ENCODE data around the gene MS4A10. TPM values are rescaled to one million over a fixed set of nuclear protein-coding genes. Genes with fewer than 3 reads are reported as not detected.
"Not testable (repeated sequence)": the region's sequence is repeated elsewhere in the genome, so short reads cannot be mapped to it uniquely, and the experiment has no call there.

The MS4A10 gene
- polyA plus RNA-seq, 4 donors, result 0.61 to 61.9 (median 31.3) TPM

GRCh38 chr11:60748821-60749220, 36.3 kb upstream of the MS4A10 start:
- Histone ChIP-seq H3K4me3 (ENCODE audit: low read depth in 1 of 3, low read length in 3 of 3) (no peak overlapping the region), H3K27ac (ENCODE audit: low read depth in 1 of 3, low read length in 2 of 3) (no peak overlapping the region), H3K36me3 (ENCODE audit: control insufficient read depth in 3 of 3, insufficient read depth in 2 of 3, low read depth in 1 of 3, low read length in 3 of 3) (no peaks in the 10 kb centered on the region), H3K4me1 (ENCODE audit: control insufficient read depth in 3 of 3, insufficient read depth in 2 of 3, low read depth in 1 of 3, low read length in 2 of 3) (peaks cover 0 to 2% (median 0%) of the 10 kb centered on the region in 3 donors), H3K27me3 (ENCODE audit: control insufficient read depth in 3 of 3, insufficient read depth in 3 of 3, low read length in 3 of 3) (peaks cover 0 to 6% (median 0%) of the 10 kb centered on the region in 3 donors), H3K9me3 (ENCODE audit: control insufficient read depth in 2 of 2, insufficient read depth in 1 of 2, low read depth in 1 of 2, low read length in 1 of 2) (no peaks in the 10 kb centered on the region)
- DNase-seq (no peak), FAIRE-seq (no peak)
- WGBS, 3 donors, result 76 to 81% (median 80%) methylated on average over 8 of the region's 8 CpGs

GRCh38 chr11:60750911-60751310, 34.2 kb upstream of the MS4A10 start:
- Histone ChIP-seq H3K4me1 (ENCODE audit: control insufficient read depth in 3 of 3, insufficient read depth in 2 of 3, low read depth in 1 of 3, low read length in 2 of 3) (peaks cover 0 to 2% (median 0%) of the 10 kb centered on the region in 3 donors), H3K9me3 (ENCODE audit: control insufficient read depth in 2 of 2, insufficient read depth in 1 of 2, low read depth in 1 of 2, low read length in 1 of 2) (no peaks in the 10 kb centered on the region), H3K4me3 (ENCODE audit: low read depth in 1 of 3, low read length in 3 of 3) (no peak overlapping the region), H3K27me3 (ENCODE audit: control insufficient read depth in 3 of 3, insufficient read depth in 3 of 3, low read length in 3 of 3) (peaks cover 0 to 6% (median 0%) of the 10 kb centered on the region in 3 donors), H3K27ac (ENCODE audit: low read depth in 1 of 3, low read length in 2 of 3) (no peak overlapping the region), H3K36me3 (ENCODE audit: control insufficient read depth in 3 of 3, insufficient read depth in 2 of 3, low read depth in 1 of 3, low read length in 3 of 3) (no peaks in the 10 kb centered on the region)
- no peak for FAIRE-seq
- 65 to 76% (median 70%) methylated on average over 3 of the region's 3 CpGs for WGBS, 3 donors
- DNase-seq, result no peak

DNA sequence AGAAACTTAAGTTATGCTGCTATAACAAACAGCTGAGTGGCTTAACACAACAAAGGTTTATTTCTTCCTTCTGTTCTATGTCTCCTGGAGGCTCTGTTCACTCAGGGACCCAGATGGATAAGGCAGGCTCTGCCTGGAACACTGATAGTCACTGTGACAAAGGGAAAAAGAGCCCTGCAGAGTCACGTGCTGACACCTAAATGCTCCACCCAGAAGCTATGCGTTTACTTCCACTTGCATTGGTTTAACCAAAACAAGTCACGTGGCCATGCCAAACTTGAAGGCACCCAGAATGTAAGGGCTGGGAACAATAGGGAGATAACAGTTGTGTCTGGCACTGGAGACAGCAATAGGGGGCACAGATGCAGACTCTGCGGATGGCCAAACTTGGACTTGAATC, 31.8 kb upstream of the MS4A10 start:
- peak; percentile 17 to 37 for DNase-seq
- H3K4me3 ChIP-seq (ENCODE audit: low read depth in 1 of 3, low read length in 3 of 3), result no peak overlapping the region
- 43 to 58% (median 44%) methylated on average over 4 of the region's 4 CpGs for WGBS, 3 donors
- H3K36me3 ChIP-seq (ENCODE audit: control insufficient read depth in 3 of 3, insufficient read depth in 2 of 3, low read depth in 1 of 3, low read length in 3 of 3), result no peaks in the 10 kb centered on the region
- H3K27ac ChIP-seq (ENCODE audit: low read depth in 1 of 3, low read length in 2 of 3), result no peak overlapping the region
- H3K27me3 ChIP-seq (ENCODE audit: control insufficient read depth in 3 of 3, insufficient read depth in 3 of 3, low read length in 3 of 3), result peaks cover 0 to 6% (median 0%) of the 10 kb centered on the region in 3 donors
- peaks cover 0 to 2% of the 10 kb centered on the region in 2 donors for H3K9me3 ChIP-seq (ENCODE audit: control insufficient read depth in 2 of 2, insufficient read depth in 1 of 2, low read depth in 1 of 2, low read length in 1 of 2)
- peaks cover 0 to 4% (median 2%) of the 10 kb centered on the region in 3 donors for H3K4me1 ChIP-seq (ENCODE audit: control insufficient read depth in 3 of 3, insufficient read depth in 2 of 3, low read depth in 1 of 3, low read length in 2 of 3)
- no peak for FAIRE-seq

DNA sequence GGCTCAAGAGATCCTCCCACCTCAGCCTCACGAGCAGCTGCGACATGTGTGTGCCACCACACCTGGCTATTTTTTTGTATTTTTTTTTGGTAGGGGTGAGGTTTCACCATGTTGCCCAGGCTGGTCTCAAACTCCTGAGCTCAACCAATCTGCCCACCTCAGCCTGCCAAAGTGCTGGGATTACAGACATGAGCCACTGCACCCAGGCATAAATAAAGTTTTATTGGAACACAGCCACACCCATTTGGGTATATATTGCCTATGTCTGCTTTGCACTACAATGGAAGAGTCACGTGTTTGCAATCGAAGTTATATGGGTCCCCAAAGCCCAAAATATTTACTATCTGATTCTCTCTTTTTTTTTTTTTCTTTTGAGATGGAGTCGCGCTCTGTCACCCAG, 30.2 kb upstream of the MS4A10 start:
- no peak overlapping the region for H3K4me3 ChIP-seq (ENCODE audit: low read depth in 1 of 3, low read length in 3 of 3)
- peaks cover 0 to 6% (median 0%) of the 10 kb centered on the region in 3 donors for H3K27me3 ChIP-seq (ENCODE audit: control insufficient read depth in 3 of 3, insufficient read depth in 3 of 3, low read length in 3 of 3)
- FAIRE-seq, result no peak
- H3K27ac ChIP-seq (ENCODE audit: low read depth in 1 of 3, low read length in 2 of 3), result no peak overlapping the region
- H3K4me1 ChIP-seq (ENCODE audit: control insufficient read depth in 3 of 3, insufficient read depth in 2 of 3, low read depth in 1 of 3, low read length in 2 of 3), result peaks cover 0 to 14% (median 2%) of the 10 kb centered on the region in 3 donors
- H3K36me3 ChIP-seq (ENCODE audit: control insufficient read depth in 3 of 3, insufficient read depth in 2 of 3, low read depth in 1 of 3, low read length in 3 of 3), result no peaks in the 10 kb centered on the region
- peaks cover 0 to 2% of the 10 kb centered on the region in 2 donors for H3K9me3 ChIP-seq (ENCODE audit: control insufficient read depth in 2 of 2, insufficient read depth in 1 of 2, low read depth in 1 of 2, low read length in 1 of 2)
- DNase-seq, result no peak
- 92 to 96% (median 92%) methylated on average over 6 of the region's 6 CpGs for WGBS, 3 donors

GRCh38 chr11:60756307-60757032, 28.7 kb upstream of the MS4A10 start, which contains the start of gene MS4A15:
MS4A15 (plus strand) TSS chr11:60756867; CDS start chr11:60763734, 6,867 bp downstream.
- no peak for FAIRE-seq
- H3K27me3 ChIP-seq (ENCODE audit: control insufficient read depth in 3 of 3, insufficient read depth in 3 of 3, low read length in 3 of 3), result peaks cover 0 to 3% (median 0%) of the 10 kb centered on the region in 3 donors
- no peak within 1 kb of the TSS for H3K27ac ChIP-seq (ENCODE audit: low read depth in 1 of 3, low read length in 2 of 3)
- no peaks in the 10 kb centered on the region for H3K36me3 ChIP-seq (ENCODE audit: control insufficient read depth in 3 of 3, insufficient read depth in 2 of 3, low read depth in 1 of 3, low read length in 3 of 3)
- no peak within 1 kb of the TSS for H3K4me3 ChIP-seq (ENCODE audit: low read depth in 1 of 3, low read length in 3 of 3)
- WGBS, 3 donors, result 45 to 53% (median 50%) methylated on average over 14 of the region's 14 CpGs
- peaks cover 0 to 2% of the 10 kb centered on the region in 2 donors for H3K9me3 ChIP-seq (ENCODE audit: control insufficient read depth in 2 of 2, insufficient read depth in 1 of 2, low read depth in 1 of 2, low read length in 1 of 2)
- H3K4me1 ChIP-seq (ENCODE audit: control insufficient read depth in 3 of 3, insufficient read depth in 2 of 3, low read depth in 1 of 3, low read length in 2 of 3), result peaks cover 0 to 28% (median 2%) of the 10 kb centered on the region in 3 donors
- DNase-seq, result peak; percentile 68 to 79

- FAIRE-seq (no peak), DNase-seq (no peak)
- peaks cover 0 to 3% (median 0%) of the 10 kb centered on the region in 3 donors for H3K27me3 ChIP-seq (ENCODE audit: control insufficient read depth in 3 of 3, insufficient read depth in 3 of 3, low read length in 3 of 3)
- peaks cover 0 to 31% (median 2%) of the 10 kb centered on the region in 3 donors for H3K4me1 ChIP-seq (ENCODE audit: control insufficient read depth in 3 of 3, insufficient read depth in 2 of 3, low read depth in 1 of 3, low read length in 2 of 3)
- H3K36me3 ChIP-seq (ENCODE audit: control insufficient read depth in 3 of 3, insufficient read depth in 2 of 3, low read depth in 1 of 3, low read length in 3 of 3), result no peaks in the 10 kb centered on the region
- no peak overlapping the region for H3K4me3 ChIP-seq (ENCODE audit: low read depth in 1 of 3, low read length in 3 of 3)
- no peak overlapping the region for H3K27ac ChIP-seq (ENCODE audit: low read depth in 1 of 3, low read length in 2 of 3)
- H3K9me3 ChIP-seq (ENCODE audit: control insufficient read depth in 2 of 2, insufficient read depth in 1 of 2, low read depth in 1 of 2, low read length in 1 of 2), result peaks cover 0 to 2% of the 10 kb centered on the region in 2 donors
- WGBS, 3 donors, result 84 to 89% (median 89%) methylated on average over 19 of the region's 19 CpGs
Observed at GRCh38 chr11:60757231-60757800, 27.8 kb upstream of the MS4A10 start.

GRCh38 chr11:60758671-60759070, 26.5 kb upstream of the MS4A10 start:
- H3K36me3 ChIP-seq (ENCODE audit: control insufficient read depth in 3 of 3, insufficient read depth in 2 of 3, low read depth in 1 of 3, low read length in 3 of 3); H3K27me3 ChIP-seq (ENCODE audit: control insufficient read depth in 3 of 3, insufficient read depth in 3 of 3, low read length in 3 of 3); DNase-seq; H3K4me3 ChIP-seq (ENCODE audit: low read depth in 1 of 3, low read length in 3 of 3); H3K27ac ChIP-seq (ENCODE audit: low read depth in 1 of 3, low read length in 2 of 3); H3K9me3 ChIP-seq (ENCODE audit: control insufficient read depth in 2 of 2, insufficient read depth in 1 of 2, low read depth in 1 of 2, low read length in 1 of 2); FAIRE-seq: not testable (repeated sequence)
- H3K4me1 ChIP-seq (ENCODE audit: control insufficient read depth in 3 of 3, insufficient read depth in 2 of 3, low read depth in 1 of 3, low read length in 2 of 3), result peaks cover 0 to 41% (median 1%) of the 10 kb centered on the region in 3 donors
- 91 to 94% (median 93%) methylated on average over 4 of the region's 4 CpGs for WGBS, 3 donors

DNA sequence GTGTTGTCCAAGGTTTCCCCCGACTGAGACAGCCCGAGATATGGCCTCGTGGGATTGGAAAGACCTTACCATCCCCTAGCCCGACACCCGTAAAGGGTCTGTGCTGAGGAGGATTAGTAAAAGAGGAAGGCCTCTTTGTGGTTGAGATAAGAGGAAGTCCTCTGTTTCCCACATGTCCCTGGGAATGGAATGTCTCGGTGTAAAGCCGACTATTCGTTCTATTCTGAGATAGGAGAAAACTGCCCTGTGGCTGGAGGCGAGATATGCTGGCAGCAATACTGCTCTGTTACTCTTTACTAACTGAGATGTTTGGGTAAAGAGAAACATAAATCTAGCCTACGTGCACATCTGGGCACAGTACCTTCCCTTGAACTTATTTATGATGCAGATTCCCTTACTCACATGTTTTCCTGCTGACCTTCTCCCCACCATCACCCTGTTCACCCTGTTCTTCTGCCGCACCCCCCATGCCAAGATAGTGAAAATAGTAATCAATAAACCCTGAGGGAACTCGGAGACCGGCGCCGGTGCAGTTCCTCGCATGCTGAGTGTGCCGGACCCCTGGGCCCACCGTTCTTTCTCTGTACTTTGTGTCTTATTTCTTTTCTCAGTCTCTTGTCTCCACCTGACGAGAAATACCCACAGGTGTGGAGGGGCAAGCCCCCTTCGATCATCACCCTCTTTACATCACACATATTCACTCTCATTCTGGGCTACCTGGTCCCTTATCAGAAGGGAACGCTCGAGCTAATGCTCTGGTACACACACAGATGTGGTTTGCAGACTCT, 25.5 kb upstream of the MS4A10 start:
- FAIRE-seq; DNase-seq; H3K4me3 ChIP-seq (ENCODE audit: low read depth in 1 of 3, low read length in 3 of 3); H3K36me3 ChIP-seq (ENCODE audit: control insufficient read depth in 3 of 3, insufficient read depth in 2 of 3, low read depth in 1 of 3, low read length in 3 of 3); H3K27me3 ChIP-seq (ENCODE audit: control insufficient read depth in 3 of 3, insufficient read depth in 3 of 3, low read length in 3 of 3); H3K9me3 ChIP-seq (ENCODE audit: control insufficient read depth in 2 of 2, insufficient read depth in 1 of 2, low read depth in 1 of 2, low read length in 1 of 2): not testable (repeated sequence)
- peaks cover 0 to 49% (median 3%) of the 10 kb centered on the region in 3 donors for H3K4me1 ChIP-seq (ENCODE audit: control insufficient read depth in 3 of 3, insufficient read depth in 2 of 3, low read depth in 1 of 3, low read length in 2 of 3)
- WGBS, 3 donors, result 67 to 80% (median 71%) methylated on average over 22 of the region's 22 CpGs
- peak overlapping the region in 1 of 3 donors; percentile 61 for H3K27ac ChIP-seq (ENCODE audit: low read depth in 1 of 3, low read length in 2 of 3)

Data from small intestine (tissue), 7 donors.